Tibial nerve (tissue), 4 donors: ENCODE results near the gene PDCD10. TPM values are rescaled to one million over a fixed set of nuclear protein-coding genes. Genes with fewer than 3 reads are reported as not detected.

ENCODE experiments used
- DNase-seq, 2 donors: peaks; one replicate each; pipeline ENCODE4 v3.0.0-alpha.2; 2019; ENCODE audit warnings: low spot score in 2 of 2
- H3K27ac ChIP-seq, 4 donors: fragments of 200-600 bp; sonication (generic) in 3 of 4; one replicate each; pipeline ENCODE4 v1.5.1; 2017 to 2019; ENCODE audit warnings: mild to moderate bottlenecking in 1 of 4
- H3K27me3 ChIP-seq, 2 donors: fragments of 200-600 bp; sonication (generic) in 1 of 2; one replicate each; pipeline versions ENCODE4 v1.5.1 to v1.6.0; 2017 to 2019
- H3K36me3 ChIP-seq, 3 donors: fragments of 200-600 bp; sonication (generic); one replicate each; pipeline ENCODE4 v1.5.1; 2018 to 2019
- H3K4me1 ChIP-seq, 4 donors: fragments of 200-600 bp; sonication (generic) in 3 of 4; one replicate each; pipeline ENCODE4 v1.5.1; 2017 to 2019
- H3K4me3 ChIP-seq, 4 donors: fragments of 200-600 bp; sonication (generic) in 3 of 4; one replicate each; pipeline ENCODE4 v1.5.1; 2017 to 2019; ENCODE audit warnings: mild to moderate bottlenecking in 1 of 4, moderate library complexity in 1 of 4
- H3K9me3 ChIP-seq, 4 donors: fragments of 200-600 bp; sonication (generic) in 3 of 4; one replicate each; pipeline ENCODE4 v1.5.1; 2017 to 2019
- CTCF ChIP-seq, 5 experiments: fragments of 200-600 bp in 3 of 5; fragments of 450-650 bp in 2 of 5; sonication (generic) in 3 of 5; IDR thresholded peaks; one replicate each; pipeline ENCODE4 v1.5.1; 2016 to 2019; ENCODE audit warnings: antibody characterized with exemption in 5 of 5, mild to moderate bottlenecking in 3 of 5, moderate library complexity in 2 of 5
- EP300 ChIP-seq, 2 donors: sonication (generic); formaldehyde crosslinking; IDR thresholded peaks; one replicate each; pipeline ENCODE4 v1.6.1; 2017; ENCODE audit warnings: antibody characterized with exemption in 2 of 2, mild to moderate bottlenecking in 1 of 2
- POLR2A ChIP-seq, 2 donors: fragments of 450-650 bp; IDR thresholded peaks; one replicate each; pipeline ENCODE4 v1.6.1; 2017; ENCODE audit warnings: antibody characterized with exemption in 2 of 2, mild to moderate bottlenecking in 2 of 2, moderate library complexity in 2 of 2
- WGBS, 2 donors: methylation state at CpG; one replicate each; pipeline ENCODE4 v1.1.5; 2018; 5-methylcytosine and 5-hydroxymethylcytosine counted together
- total RNA-seq, 4 donors: library from RNA; depleted of rRNA; stranded (reverse); fragments of >200 nt; gene quantifications; one replicate each; pipeline ENCODE4 v1.1.0, GENCODE V29; 2016

The PDCD10 gene
- total RNA-seq, 4 donors from 2014 or later, result 62.1 to 69.9 (median 69.2) TPM

GRCh38 chr3:167662919-167663400 is 71.7 kb downstream of the PDCD10 start:
- TF ChIP-seq EP300 (IDR thresholded peaks at IDR 0.05) (no peak), CTCF (IDR thresholded peaks at IDR 0.05) (no peak), POLR2A (IDR thresholded peaks at IDR 0.05) (no peak)
- Histone ChIP-seq H3K27ac (no peak overlapping the region), H3K9me3 (no peaks in the 10 kb centered on the region), H3K27me3 (no peaks in the 10 kb centered on the region), H3K4me1 (no peaks in the 10 kb centered on the region), H3K4me3 (no peak overlapping the region), H3K36me3 (no peaks in the 10 kb centered on the region)
- no peak for DNase-seq
- 88 to 90% methylated on average over 5 of the region's 5 CpGs for WGBS, 2 donors

- Histone ChIP-seq H3K27me3 (no peaks in the 10 kb centered on the region), H3K4me3 (no peak overlapping the region), H3K4me1 (no peaks in the 10 kb centered on the region), H3K36me3 (no peaks in the 10 kb centered on the region), H3K27ac (no peak overlapping the region), H3K9me3 (no peaks in the 10 kb centered on the region)
- TF ChIP-seq EP300 (IDR thresholded peaks at IDR 0.05), result no peak
- TF ChIP-seq CTCF (IDR thresholded peaks at IDR 0.05), result no peak
- TF ChIP-seq POLR2A (IDR thresholded peaks at IDR 0.05), result no peak
- WGBS, 2 donors, result 66 to 67% methylated on average over 3 of the region's 3 CpGs
- no peak for DNase-seq
Observed at GRCh38 chr3:167657684-167658225, 76.9 kb downstream of the PDCD10 start.

DNA sequence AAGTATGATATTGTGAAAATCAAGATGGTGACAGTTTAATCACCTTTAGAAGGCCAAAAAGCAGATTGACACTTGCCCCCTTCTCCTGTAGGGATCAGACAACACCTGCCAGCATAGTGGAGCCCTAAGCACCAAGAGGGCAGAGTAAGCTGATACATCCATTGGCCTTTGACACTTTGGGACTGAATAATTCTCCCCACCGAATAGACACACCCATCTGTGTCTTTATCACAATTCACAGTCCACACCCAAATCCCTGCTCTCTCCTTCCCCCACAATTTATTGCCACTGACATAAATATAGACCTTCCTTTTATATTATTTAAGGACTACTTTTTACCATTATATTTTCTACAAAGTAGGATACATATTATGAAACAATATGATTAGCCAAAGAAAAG is 77.9 kb downstream of the PDCD10 start:
- H3K9me3 ChIP-seq, result no peaks in the 10 kb centered on the region
- TF ChIP-seq CTCF (IDR thresholded peaks at IDR 0.05) (no peak), EP300 (IDR thresholded peaks at IDR 0.05) (no peak), POLR2A (IDR thresholded peaks at IDR 0.05) (no peak)
- H3K27ac ChIP-seq, result no peak overlapping the region
- H3K36me3 ChIP-seq, result no peaks in the 10 kb centered on the region
- H3K27me3 ChIP-seq, result no peaks in the 10 kb centered on the region
- H3K4me3 ChIP-seq, result no peak overlapping the region
- DNase-seq, result no peak
- no peaks in the 10 kb centered on the region for H3K4me1 ChIP-seq
- 63 to 79% methylated on average over 1 of the region's 1 CpG for WGBS, 2 donors

DNA sequence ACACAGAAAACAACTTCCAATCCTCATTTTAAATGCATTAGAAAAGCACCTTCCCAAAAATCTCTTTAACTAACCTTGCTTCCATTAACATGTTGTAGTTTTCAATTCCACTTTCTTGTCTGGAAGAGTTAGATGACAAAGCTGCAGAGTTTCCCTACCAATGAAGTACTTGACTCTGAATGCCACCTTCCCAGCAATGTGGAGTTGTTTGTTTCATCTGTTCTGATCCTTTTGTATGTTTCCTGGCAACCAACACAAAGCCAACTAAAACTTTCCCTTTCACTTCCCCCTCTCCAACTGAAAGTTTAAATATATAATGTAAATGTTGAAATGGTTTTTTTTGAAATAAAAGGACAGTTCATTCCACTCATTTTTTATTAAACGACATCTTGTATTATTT is 80.9 kb downstream of the PDCD10 start, which contains the start of gene WDR49:
WDR49 (minus strand) TSS at position 183 of the 400 bp plus-strand sequence. CDS start 517 bp downstream, outside the sequence.
- H3K4me1 ChIP-seq, result no peaks in the 10 kb centered on the region
- no peaks in the 10 kb centered on the region for H3K27me3 ChIP-seq
- TF ChIP-seq CTCF (IDR thresholded peaks at IDR 0.05) (no peak), POLR2A (IDR thresholded peaks at IDR 0.05) (no peak), EP300 (IDR thresholded peaks at IDR 0.05) (no peak)
- no peak within 1 kb of the TSS for H3K27ac ChIP-seq
- no peak within 1 kb of the TSS for H3K4me3 ChIP-seq
- DNase-seq, result no peak
- no peaks in the 10 kb centered on the region for H3K9me3 ChIP-seq
- WGBS, 2 donors, result 32 to 35% methylated on average over 1 of the region's 1 CpG
- H3K36me3 ChIP-seq, result no peaks in the 10 kb centered on the region

DNA sequence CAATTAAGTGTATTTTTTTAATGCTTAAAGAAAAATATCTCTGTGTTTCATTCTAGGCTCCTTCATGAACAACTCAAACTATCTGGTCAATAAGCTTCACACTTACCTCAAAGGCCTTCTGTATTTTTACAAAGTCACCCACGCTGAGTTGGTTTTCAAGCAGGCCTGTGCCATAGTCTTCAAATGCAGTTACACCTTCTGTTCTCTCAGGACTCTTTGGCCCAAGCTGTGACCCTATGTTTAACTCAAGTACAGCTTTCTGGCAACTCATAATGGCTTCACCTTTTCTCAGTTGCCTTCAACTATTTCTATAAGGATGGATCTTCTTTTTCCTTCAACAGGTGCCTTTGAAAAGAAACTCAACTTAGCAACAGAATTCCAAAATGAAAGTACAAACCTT is 81.5 kb downstream of the PDCD10 start:
- Histone ChIP-seq H3K9me3 (no peaks in the 10 kb centered on the region), H3K36me3 (no peaks in the 10 kb centered on the region), H3K4me3 (no peak overlapping the region), H3K4me1 (no peaks in the 10 kb centered on the region), H3K27me3 (no peaks in the 10 kb centered on the region), H3K27ac (no peak overlapping the region)
- no peak for DNase-seq
- TF ChIP-seq CTCF (IDR thresholded peaks at IDR 0.05) (no peak), EP300 (IDR thresholded peaks at IDR 0.05) (no peak), POLR2A (IDR thresholded peaks at IDR 0.05) (no peak)
- WGBS, 2 donors, result 63 to 68% methylated on average over 1 of the region's 1 CpG
